HL-60 (cell line): ENCODE results near the gene DAAM2.

Experiments
- SPI1 ChIP-seq: IDR thresholded peaks from 2 replicates; pipeline ENCODE4 v1.6.1; 2012; ENCODE audit warnings: low read depth, mild to moderate bottlenecking, borderline replicate concordance
- TF ChIP-seq, protein P1 (sequence below): IDR thresholded peaks from one replicate; pipeline ENCODE4 v1.5.1; 2011; ENCODE audit warnings: low read length, control low read depth, inconsistent platforms; ENCODE audit not compliant: insufficient read depth

DNA sequence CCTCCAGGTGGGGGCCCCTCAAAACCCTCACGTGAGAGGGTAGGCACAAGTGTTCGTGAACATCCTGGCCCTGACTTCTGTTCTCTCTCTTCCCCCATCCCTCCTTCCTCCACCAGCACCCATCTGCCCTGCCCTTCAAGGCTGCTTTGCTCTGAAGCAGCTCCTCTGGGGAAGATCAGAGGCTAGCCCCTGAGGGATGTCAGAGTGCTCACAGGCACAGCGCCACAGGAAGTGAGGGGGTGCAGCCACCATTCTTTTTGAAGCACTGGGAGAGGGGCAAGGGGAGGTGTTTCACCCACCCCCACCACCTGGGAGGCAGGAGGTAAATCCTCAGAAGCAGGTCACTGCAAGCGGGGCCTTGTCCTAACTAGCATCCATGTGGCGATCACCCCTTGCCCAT, 130.6 kb downstream of the DAAM2 start:
- TF ChIP-seq, protein P1, sequence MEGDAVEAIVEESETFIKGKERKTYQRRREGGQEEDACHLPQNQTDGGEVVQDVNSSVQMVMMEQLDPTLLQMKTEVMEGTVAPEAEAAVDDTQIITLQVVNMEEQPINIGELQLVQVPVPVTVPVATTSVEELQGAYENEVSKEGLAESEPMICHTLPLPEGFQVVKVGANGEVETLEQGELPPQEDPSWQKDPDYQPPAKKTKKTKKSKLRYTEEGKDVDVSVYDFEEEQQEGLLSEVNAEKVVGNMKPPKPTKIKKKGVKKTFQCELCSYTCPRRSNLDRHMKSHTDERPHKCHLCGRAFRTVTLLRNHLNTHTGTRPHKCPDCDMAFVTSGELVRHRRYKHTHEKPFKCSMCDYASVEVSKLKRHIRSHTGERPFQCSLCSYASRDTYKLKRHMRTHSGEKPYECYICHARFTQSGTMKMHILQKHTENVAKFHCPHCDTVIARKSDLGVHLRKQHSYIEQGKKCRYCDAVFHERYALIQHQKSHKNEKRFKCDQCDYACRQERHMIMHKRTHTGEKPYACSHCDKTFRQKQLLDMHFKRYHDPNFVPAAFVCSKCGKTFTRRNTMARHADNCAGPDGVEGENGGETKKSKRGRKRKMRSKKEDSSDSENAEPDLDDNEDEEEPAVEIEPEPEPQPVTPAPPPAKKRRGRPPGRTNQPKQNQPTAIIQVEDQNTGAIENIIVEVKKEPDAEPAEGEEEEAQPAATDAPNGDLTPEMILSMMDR: no peak
- no peak for TF ChIP-seq SPI1
